ENCODE measurements around the gene MAN1A2.
"Not testable (repeated sequence)": the region's sequence is repeated elsewhere in the genome, so short reads cannot be mapped to it uniquely, and the experiment has no call there.

MAN1A2 gene

DNA sequence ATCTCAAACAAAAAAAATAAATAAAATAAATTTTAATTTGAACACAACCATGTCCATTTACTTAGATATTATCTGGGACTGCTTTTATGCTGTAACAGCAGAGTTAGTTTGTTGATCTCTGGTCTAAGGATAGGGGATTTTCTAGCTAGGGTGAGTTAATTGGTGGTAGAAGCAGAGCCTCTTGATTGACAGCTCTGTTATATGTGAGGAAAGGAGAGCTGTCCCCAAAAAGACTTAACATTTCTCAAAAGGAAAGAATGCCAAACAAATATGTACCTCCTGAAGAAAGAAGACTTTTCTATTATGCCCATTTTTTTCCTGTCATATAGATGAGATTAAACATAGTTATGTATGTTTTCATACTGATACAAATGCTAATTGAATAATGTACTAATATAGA, 37.8 kb downstream of the MAN1A2 start:
- no peak for DNase-seq

DNA sequence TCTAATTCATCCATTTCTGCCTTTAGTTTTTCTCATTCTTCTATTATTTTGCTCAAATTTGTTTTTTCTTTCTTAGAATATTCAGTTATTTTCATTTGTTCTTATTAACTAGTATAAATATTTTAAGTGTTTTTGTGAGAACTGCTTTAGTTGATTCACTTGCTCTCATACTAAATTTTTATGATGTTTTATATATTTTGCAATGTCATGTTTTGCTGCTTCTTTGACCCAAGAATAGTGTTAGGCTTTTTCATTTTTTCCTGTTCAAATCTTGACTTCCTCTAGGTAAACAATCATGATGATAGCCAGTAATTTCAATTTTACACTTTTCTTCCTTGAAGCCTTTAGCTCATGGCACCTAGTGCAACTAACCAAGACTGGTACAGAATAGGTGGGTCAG, 45.2 kb downstream of the MAN1A2 start:
- no peak for DNase-seq

DNA sequence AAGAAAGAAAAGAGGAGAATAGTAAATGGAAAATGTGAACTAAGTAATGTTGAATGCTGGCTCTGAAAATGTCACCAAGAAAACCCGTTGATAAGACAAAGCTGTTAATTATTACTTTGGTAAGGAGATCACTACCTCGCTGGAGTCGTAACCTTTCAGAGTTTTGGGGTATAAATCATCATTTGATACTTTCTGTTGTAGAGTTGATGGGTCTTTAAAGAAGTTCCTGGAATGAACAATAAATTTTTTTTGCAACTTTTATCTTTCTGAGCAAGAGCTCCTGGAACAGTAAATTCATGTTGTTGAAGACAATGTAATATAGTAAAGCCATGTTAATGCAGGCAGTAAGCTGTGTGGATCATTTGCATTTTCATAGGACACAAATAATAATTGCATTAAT, 46.2 kb downstream of the MAN1A2 start:
- DNase-seq, result no peak

DNA sequence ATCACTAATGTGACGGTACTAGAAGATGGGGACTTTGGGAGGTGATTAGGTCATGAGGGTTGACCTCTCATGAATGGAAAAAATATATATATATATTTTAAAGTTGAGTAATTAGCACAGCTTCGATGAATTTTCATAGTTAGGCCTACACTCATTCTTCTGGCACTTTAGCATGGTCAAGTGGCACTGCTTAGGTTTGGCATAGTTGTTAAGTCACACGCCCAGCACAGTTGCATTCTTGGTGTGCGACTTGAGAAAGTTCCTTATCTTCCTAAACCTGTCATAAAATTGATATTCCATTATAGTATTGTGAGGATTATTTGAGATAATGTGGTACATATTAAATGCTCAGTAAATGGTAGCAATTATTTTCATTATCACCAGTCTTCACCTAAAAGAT, 47.7 kb downstream of the MAN1A2 start:
- DNase-seq, result no peak

DNA sequence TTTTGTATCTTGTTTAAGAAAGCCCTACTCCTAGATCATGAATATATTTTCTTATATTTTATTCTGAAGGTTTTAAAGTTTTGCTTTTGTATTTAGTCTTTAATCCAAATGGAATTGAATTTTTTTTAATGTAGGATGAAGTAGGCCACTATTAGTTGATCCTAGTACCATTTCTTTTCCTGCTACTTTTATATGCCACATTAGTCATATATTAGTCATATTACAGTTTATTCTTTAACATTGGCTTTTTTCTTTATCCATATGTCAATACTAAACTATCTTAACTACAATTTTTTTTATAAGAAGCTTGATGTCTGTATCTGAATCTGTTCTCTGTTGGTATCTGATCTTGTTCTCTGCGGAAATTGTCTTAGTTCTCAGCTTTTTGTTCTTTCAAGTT, 48.8 kb downstream of the MAN1A2 start:
- DNase-seq, result no peak

DNA sequence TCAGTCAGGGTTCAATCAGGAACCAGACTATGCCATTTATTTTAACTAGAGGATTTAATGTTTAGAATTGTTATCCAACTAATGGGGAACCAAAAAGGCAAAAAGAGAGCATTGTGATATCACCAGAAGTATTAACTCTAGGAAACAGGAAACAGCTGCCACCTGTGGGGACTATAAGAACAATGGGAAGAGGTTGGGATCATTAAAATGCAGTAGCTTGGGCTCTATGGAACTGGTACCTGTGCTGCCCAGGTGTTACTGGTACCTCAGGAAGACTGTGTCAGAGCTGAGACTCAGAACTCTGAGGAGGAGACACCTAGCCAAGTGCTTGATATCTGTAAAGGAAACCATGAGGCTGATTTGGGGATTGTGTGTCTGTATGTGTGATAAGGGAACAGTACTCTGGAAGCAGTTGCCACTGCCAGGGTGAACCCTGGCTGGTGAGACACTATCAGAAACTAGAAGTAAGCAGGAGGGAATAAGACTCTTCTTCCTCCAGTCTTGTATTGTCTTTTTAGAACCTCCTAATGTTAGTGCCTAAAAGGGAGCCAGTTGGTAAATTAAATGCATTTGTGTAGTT, 49.4 kb downstream of the MAN1A2 start:
- no peak for DNase-seq

DNA sequence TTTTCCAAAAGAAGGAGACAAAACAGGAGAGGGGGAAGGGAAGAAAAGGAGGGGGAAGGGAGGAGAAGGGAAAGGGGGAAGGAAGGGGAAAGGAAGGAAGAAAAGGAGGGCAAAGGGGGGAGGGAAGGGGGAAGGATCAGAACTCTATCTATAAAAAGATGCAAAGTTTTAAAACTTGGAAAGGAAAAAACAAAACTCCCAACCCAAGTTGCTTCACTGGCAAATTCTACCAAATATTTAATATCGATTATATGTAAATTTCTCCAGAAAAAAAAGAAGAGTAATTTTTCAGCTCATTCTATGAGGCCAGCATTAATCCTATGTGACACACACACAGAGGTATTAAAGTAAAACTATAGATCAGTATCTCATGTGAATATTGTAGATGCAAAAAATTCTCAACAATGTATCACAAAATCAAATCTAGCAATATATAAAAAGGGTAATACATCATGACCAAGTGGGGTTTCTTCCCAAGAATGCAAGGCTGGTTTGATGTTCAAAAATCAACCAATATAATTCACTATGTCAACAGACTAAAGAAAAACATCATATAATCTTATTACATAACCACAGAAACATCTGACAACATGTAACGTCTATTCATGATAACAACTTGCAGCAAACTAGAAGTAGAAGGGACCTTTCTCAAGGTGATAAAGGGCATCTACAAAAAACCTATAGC, 57.9 kb downstream of the MAN1A2 start:
- DNase-seq, result no peak

DNA sequence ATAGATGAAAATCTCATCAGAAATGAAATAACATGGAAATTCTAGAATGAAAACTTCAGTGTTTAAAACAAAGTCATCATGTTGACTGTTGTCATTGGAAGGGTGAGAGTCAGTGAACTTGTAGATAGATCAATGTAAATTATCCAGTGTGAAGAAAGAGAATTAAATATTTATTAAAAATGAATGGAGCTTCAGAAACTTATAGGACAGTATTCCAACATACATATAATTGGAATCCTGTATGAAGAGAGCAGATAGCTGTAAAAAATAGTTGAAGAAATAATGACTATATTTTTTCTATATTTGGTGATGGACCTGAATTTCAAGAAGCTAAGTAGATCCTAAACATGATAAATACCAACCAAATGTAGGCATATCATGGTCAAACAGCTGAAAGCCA, 60.0 kb downstream of the MAN1A2 start:
- DNase-seq, result no peak

DNA sequence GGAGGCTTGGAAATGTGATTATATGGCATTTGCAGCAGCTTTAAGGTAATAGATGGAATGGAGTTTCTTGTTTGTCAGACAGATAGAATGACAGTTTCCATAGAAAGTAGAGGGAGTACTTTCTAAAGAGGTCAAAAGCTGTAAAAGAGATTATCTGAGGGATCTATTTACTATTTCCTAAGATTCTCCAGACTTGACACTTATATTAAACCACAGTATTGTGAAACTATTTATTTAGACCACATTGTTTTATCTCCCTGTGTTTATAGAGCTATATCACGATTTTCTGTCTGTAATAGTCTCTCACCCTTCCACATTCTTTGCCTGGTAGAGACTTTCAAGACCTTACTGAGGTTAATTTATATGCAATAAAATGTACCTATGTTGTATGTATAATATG, 66.7 kb downstream of the MAN1A2 start:
- DNase-seq, result no peak

DNA sequence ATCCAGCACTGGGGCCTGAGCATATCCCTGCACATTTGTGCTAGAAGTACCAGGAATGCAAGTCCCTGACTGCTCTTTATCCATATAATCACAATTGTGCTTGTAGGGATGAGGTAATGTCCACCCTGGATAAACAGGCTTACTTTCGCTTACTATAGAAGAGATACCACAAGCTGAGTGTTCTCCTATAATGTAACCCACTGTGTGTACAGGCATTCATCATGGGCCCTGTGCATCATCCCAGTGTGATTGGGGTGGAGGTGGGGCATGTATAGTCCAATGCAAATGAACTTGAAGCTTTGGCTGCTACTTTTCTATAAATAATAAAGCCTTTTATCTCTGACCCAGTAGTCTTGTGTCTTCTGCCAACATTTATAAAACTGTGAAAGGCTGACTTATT, 69.3 kb downstream of the MAN1A2 start:
- DNase-seq, result no peak

DNA sequence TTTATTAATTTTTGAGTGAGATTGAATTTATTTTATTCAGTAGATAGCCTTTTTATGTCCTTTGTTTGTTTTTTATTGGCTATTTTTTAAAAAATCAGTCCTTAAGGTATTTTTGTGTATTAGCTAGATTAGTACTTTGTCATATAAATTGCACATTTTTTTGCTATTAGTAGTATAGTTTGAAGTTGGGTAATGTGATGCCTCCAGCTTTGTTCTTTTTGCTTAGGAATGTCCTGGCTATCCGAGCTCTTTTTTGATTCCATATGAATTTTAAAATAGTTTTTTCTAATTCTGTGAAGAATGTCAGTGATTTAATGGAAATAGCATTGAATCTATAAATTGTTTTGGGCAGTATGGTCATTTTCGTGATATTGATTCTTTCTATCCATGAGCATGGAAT, 80.4 kb downstream of the MAN1A2 start:
- DNase-seq, result no peak

DNA sequence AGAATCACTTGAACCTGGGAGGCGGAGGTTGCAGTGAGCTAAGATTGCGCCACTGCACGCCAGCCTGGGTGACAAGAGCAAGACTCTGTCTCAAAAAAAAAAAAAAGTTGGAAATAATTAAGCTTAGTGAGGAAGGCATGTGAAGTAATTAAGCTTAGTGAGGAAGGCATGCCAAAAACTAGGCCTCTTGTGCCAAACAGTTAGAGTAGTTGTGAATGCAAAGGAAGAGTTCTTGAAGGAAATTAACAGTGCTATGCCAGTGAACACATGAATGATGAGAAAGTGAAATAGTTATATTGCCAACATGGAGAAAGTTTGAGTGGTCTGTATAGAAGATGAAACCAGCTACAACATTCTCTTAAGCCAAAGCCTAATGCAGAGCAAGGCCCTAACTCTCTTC, 85.0 kb downstream of the MAN1A2 start:
- no peak for DNase-seq

DNA sequence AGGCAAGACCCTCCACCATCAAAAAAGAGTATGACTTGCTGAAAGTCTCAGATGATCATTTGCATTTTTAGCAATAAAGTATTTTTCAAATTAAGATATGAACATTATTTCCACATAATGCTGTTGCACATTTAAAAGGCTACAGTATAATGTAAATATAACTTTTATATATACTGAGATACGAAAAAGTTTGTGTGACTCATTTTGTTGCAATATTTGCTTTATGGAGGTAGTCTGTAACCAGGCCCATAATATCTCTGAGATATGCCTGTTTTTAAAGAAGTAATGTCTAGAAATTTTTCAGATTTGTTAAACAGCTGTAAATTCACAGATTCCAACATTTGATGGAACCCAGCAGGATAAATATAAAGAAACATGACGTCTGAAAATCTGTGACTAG, 86.7 kb downstream of the MAN1A2 start:
- DNase-seq, result no peak

DNA sequence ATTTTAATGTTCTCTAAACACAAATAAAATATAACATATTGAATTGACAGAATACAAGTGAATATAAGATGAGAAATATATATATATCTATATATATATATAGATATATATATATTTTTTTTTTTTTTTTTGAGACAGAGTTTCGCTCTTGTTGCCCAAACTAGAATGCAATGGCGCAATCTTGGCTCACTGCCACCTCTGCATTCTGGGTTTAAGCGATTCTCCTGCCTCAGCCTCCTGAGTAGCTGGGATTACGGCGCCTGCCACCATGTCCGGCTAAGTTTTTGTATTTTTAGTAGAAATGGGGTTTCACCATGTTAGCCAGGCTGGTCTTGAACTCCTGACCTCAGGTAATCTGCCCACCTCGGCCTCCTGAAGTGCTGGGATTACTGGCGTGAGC, 91.2 kb downstream of the MAN1A2 start:
- not testable (repeated sequence) for DNase-seq

DNA sequence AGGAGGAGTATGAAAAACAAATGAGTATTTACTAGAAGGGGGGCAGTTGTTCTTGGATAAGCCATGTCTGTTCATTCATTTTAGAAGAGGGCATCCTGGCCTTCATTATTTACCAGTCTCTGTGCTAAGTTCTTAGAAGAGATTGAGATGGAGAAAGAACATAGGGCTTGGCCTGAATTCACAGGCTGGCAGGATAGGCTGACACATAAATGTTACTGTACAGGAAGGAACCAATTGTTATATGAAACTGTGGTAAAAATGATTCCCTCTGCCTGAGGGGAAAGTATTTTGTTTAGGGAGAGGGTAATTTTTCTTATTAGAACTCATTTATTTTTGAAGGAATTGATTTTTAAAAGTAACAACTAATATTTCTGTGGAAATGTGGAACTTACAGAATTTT, 99.5 kb downstream of the MAN1A2 start:
- DNase-seq, result no peak

DNA sequence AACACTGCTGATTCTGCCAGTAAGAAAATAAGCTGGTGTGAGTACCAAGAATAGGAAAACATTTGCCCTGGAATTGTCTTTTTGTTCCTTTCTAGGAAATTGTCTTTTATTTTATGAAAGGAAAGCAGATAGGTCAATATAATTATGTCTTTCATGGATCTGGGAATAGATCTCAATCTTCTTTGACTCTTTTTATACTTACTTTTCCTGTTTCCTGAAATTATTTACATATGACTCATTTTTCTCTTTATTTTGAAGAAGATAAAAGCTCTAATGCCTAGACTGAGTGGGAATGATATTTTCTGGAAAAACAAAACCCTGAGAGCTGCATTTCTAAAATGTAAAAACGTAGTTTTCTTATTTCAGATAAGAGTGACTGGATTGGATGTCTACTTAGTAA, 100.1 kb downstream of the MAN1A2 start:
- DNase-seq, result no peak

DNA sequence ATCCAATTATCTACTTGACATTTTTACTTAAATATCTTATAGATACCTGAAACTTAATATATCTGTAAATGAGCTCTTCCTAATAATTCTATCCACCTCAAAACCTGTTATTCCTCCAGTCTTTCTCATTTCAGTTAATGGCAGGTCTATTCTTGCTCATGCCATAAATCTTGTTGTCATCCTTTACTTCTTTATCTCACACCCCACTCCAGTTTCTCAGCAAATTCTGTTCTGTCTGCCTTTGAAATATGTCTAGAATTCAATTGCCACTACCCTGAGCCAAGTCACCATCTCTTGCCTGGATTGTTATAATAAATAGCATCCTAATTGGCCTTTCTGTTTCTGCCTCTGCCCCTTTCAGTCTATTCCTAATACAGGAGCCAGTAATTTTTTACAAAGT, 105.8 kb downstream of the MAN1A2 start:
- no peak for DNase-seq

DNA sequence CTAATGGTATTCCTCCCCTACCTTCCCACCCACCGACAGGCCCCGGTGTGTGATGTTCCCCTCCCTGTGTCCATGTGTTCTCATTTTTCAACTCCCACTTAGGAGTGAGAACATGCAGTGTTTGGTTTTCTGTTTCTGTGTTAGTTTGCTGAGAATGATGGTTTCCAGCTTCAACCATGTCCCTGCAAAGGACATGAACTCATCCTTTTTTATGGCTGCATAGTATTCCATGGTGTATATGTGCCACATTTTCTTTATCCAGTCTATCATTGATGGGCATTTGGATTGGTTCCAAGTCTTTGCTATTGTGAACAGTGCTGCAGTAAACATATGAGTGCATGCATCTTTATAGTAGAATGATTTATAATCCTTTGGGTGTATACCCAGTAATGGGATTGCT, 108.2 kb downstream of the MAN1A2 start:
- DNase-seq, result not testable (repeated sequence)

DNA sequence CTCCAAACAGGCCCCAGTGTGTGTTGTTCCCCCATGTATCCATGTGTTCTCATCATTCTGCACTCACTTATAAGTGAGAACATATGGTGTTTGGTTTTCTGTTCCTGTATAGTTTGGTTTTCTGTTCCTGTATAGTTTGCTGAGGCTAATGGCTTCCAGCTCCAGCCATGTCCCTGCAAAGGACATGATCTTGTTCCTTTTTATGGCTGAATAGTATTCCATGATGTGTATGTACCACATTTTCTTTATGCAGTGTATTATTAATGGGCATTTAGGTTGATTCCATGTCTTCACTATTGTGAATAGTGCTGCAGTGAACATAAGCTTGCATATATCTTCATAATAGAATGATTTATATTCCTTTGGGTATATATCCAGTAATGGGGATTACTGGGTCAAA, 111.8 kb downstream of the MAN1A2 start:
- DNase-seq, result no peak

DNA sequence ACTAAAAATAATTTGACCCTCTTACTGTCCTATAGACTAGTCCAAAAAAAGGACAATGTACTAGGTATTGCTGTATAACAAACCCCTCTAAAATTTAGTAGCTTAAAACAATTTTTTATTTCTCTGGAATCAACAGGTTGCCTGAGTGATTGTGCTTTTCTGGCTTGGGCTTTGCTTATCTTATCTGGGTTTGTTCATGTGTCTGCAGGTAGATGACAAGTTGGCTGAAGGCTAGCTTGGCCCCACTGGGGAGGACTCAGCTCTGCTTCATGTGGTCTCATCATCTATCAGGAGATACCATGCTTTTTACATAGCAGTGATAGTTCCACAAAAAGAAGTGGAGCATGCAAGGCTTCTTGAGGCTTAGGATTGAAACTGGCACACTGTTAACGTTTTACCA, 114.2 kb downstream of the MAN1A2 start:
- DNase-seq, result no peak

DNA sequence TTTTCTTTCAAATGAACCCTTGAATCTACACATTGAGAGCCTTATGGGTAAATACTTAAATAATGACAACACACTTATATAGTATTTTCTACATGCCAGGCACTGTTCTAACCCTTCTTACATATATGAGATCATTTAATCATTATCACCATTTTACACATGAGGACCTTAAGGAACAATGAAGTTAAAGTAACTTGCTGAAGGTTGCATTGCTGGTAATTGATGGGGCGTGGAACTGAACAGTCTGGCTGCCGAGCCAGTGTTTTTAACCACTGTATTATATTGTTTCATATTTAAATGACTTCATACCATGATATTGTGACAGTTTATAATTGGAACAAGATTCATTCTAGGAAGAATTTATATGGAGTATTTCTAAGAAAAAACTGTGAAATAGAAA, 126.7 kb downstream of the MAN1A2 start:
- DNase-seq, result no peak

DNA sequence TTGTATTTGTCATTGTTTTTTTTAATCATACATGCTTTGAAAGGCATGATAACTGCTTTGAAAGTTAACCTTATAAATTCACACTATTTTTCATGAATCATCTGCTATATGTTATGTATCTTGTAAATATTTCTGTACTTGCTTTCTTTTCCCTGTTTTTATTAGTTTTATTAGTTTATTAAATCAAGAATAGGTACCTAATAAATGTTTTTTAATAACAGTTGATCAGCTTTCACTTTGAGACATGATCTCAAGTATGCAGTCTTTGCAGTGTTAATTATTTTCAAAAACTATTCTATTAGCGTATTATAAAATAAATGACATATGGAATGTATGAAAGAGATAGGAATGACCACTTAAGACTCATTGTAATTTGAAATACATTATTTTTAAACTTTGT, 127.8 kb downstream of the MAN1A2 start:
- no peak for DNase-seq

DNA sequence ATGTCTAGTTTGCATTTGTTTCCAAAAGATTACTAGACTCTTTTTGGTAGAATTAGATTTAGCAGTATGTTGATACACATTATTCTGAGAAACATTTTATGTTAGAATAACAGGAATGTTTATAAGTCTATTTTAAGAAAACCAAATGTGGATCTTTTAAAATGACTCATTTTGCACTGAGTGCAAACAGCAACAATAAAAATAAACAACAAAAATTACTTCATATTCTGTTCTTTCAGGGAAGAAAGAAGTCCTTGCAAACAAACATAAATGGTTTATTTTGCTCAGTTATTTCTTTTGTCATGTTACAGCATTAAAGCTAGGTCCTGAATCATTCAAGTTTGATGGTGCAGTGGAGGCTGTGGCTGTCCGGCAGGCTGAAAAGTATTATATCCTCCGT, 131.8 kb downstream of the MAN1A2 start:
- no peak for DNase-seq

DNA sequence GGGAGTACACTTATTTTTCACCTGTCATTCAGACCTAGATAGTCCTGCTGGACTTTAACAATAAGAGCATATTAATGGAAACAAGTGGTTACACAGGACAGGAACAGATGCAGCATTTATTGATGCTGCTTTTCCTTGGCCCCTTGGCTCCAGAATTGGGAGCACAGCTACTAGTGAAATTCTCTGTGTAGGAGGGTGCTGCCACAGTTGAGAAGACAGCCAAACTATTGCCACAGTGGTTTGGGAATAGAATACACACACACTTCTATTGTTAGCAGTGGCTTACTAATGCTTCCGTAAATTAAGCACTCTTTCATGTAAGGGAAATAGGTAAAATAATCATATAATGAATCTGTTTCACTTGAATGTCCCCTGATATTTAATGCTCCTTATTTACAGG, 133.3 kb downstream of the MAN1A2 start:
- DNase-seq, result no peak

DNA sequence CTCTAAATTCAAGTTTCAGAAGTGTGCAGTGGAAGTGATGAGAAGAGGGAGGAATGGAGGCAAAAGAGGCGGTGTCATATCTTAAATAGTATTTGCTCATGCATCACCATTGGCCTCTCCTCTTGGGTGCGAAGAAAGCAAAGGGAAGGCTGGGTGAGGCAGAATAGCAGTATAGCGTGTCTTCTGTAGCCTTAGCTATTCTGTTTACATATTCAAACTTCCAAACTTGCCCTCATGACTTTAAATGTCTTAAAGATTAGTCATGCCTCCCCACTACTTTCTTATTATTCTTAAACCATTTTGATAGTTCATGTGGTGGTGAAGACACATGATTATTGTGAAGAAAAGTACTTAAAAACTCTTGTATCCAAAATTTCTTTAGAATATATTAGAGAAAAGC, 134.0 kb downstream of the MAN1A2 start:
- no peak for DNase-seq
